RWPE2 (cell line): Measurements from ENCODE around the gene EREG.

Experiments
- ATAC-seq: fragments of 200-7000 bp; cut with Tn5 transposase; 3 replicates; pipeline ENCODE4 v1.9.1; 2021; ENCODE audit warnings: low read depth
- DNase-seq: peaks from one replicate; pipeline ENCODE4 v3.0.0-alpha.2; 2020; ENCODE audit warnings: low spot score
- H3K27ac ChIP-seq: fragments of 450-650 bp; 2 replicates; pipeline ENCODE4 v1.5.1; 2017; ENCODE audit warnings: mild to moderate bottlenecking; ENCODE audit not compliant: poor library complexity, severe bottlenecking
- H3K27me3 ChIP-seq: fragments of 250-450 bp; sonication (Bioruptor Pico); 2 replicates; pipeline ENCODE4 v1.5.1; 2021; ENCODE audit warnings: mild to moderate bottlenecking, moderate library complexity; ENCODE audit not compliant: insufficient read depth, poor library complexity, severe bottlenecking
- H3K36me3 ChIP-seq: fragments of 250-450 bp; sonication (Bioruptor Pico); 2 replicates; pipeline ENCODE4 v1.5.1; 2020; ENCODE audit warnings: low read depth, mild to moderate bottlenecking, moderate library complexity
- H3K4me1 ChIP-seq: fragments of 250-450 bp; sonication (Bioruptor Pico); 2 replicates; pipeline ENCODE4 v1.5.1; 2021; ENCODE audit warnings: mild to moderate bottlenecking, moderate library complexity; ENCODE audit not compliant: insufficient read depth, poor library complexity, severe bottlenecking
- H3K4me3 ChIP-seq: fragments of 250-450 bp; sonication (Bioruptor Pico); 2 replicates; pipeline ENCODE4 v1.5.1; 2021; ENCODE audit warnings: mild to moderate bottlenecking, moderate library complexity; ENCODE audit not compliant: severe bottlenecking
- H3K9me3 ChIP-seq: fragments of 250-450 bp; sonication (Bioruptor Pico); 2 replicates; pipeline ENCODE4 v1.5.1; 2021; ENCODE audit warnings: mild to moderate bottlenecking, moderate library complexity; ENCODE audit not compliant: severe bottlenecking
- CTCF ChIP-seq: fragments of 450-650 bp; IDR thresholded peaks from one replicate; pipeline ENCODE4 v1.5.1; 2017; ENCODE audit warnings: mild to moderate bottlenecking, moderate library complexity; ENCODE audit not compliant: poor library complexity, severe bottlenecking

Gene EREG

GRCh38 chr4:74366367-74366911 is 1.5 kb downstream of the EREG start:
- no peak for DNase-seq
- peaks cover 49% of the 10 kb centered on the region for H3K4me1 ChIP-seq
- no peaks in the 10 kb centered on the region for H3K27me3 ChIP-seq
- peak overlapping the region; percentile 99 for H3K27ac ChIP-seq
- peaks cover 45% of the 10 kb centered on the region for H3K36me3 ChIP-seq
- no peak for TF ChIP-seq CTCF
- no peak for ATAC-seq
- H3K4me3 ChIP-seq = peak overlapping the region; percentile 62
- no peaks in the 10 kb centered on the region for H3K9me3 ChIP-seq

GRCh38 chr4:74367656-74368290 is 2.8 kb downstream of the EREG start:
- peaks cover 45% of the 10 kb centered on the region for H3K4me1 ChIP-seq
- H3K27me3 ChIP-seq = no peaks in the 10 kb centered on the region
- peak overlapping the region; percentile 62 for H3K4me3 ChIP-seq
- no peak for DNase-seq
- no peak for TF ChIP-seq CTCF
- H3K36me3 ChIP-seq = peaks cover 55% of the 10 kb centered on the region
- peak; percentile 3; the same call in 1 of the 3 replicates for ATAC-seq
- no peaks in the 10 kb centered on the region for H3K9me3 ChIP-seq
- peak overlapping the region; percentile 99 for H3K27ac ChIP-seq

- Histone ChIP-seq H3K27me3 (no peaks in the 10 kb centered on the region), H3K4me3 (peak overlapping the region; percentile 62), H3K27ac (peak overlapping the region; percentile 99), H3K36me3 (peaks cover 61% of the 10 kb centered on the region), H3K4me1 (peaks cover 45% of the 10 kb centered on the region), H3K9me3 (no peaks in the 10 kb centered on the region)
- TF ChIP-seq CTCF = no peak
- no peak for ATAC-seq
- DNase-seq = no peak
Measured at GRCh38 chr4:74368596-74368995, 3.7 kb downstream of the EREG start.

GRCh38 chr4:74369855-74370254 is 4.9 kb downstream of the EREG start:
- Histone ChIP-seq H3K36me3 (peaks cover 68% of the 10 kb centered on the region), H3K27ac (peak overlapping the region; percentile 99), H3K4me3 (no peak overlapping the region), H3K27me3 (no peaks in the 10 kb centered on the region), H3K4me1 (peaks cover 54% of the 10 kb centered on the region), H3K9me3 (no peaks in the 10 kb centered on the region)
- no peak for ATAC-seq
- no peak for DNase-seq
- TF ChIP-seq CTCF = no peak

GRCh38 chr4:74370912-74371311 is 6.0 kb downstream of the EREG start:
- Histone ChIP-seq H3K4me3 (no peak overlapping the region), H3K27me3 (no peaks in the 10 kb centered on the region), H3K9me3 (no peaks in the 10 kb centered on the region), H3K27ac (peak overlapping the region; percentile 99), H3K4me1 (peaks cover 63% of the 10 kb centered on the region), H3K36me3 (peaks cover 73% of the 10 kb centered on the region)
- no peak for DNase-seq
- peak; percentile 92 for TF ChIP-seq CTCF
- peak; percentile 64 for ATAC-seq
